Measurements from ENCODE around the gene MAP1B. TPM values are rescaled to one million over a fixed set of nuclear protein-coding genes. Genes with fewer than 3 reads are reported as not detected.

The MAP1B gene
- total and polyA plus RNA-seq, 9 of the 15 experiments (the other 6 are each of a cell fraction or from before 2014, with no cell fraction given), result 5.2 to 66.1 (median 17.3) TPM

GRCh38 chr5:72063219-72063819 lies 44.0 kb upstream of the MAP1B start (continued):
- no peak for TF ChIP-seq RBM22 (IDR thresholded peaks at IDR 0.05; ENCODE audit: low read depth, low read length, poor library complexity, severe bottlenecking)
- TF ChIP-seq SAP30 (IDR thresholded peaks at IDR 0.05; ENCODE audit: borderline replicate concordance, insufficient read depth, low read depth, low read length, poor library complexity, severe bottlenecking), result no peak

GRCh38 chr5:72064801-72065570 lies 42.3 kb upstream of the MAP1B start:
- no peaks in the 10 kb centered on the region for H3K27me3 ChIP-seq (ENCODE audit: control insufficient read depth in 2 of 2, insufficient read depth in 2 of 2, low read length in 2 of 2)
- 0 out of 2 replicates have a peak, but pooled peaks cover 7% of the 10 kb centered on the region for H4K20me1 ChIP-seq (replicated peaks; ENCODE audit: control insufficient read depth, insufficient read depth, low read length)
- H3K4me1 ChIP-seq (replicated peaks in 1 of 2; ENCODE audit: control insufficient read depth in 2 of 2, insufficient read depth in 2 of 2, low read length in 2 of 2), result peaks cover 4% of the 10 kb centered on the region in 2 experiments; a peak in 2 of 5 replicates
- FAIRE-seq (no peak), ATAC-seq (no peak), DNase-seq (ENCODE audit: extremely low read depth in 1 of 4, low spot score in 3 of 4) (no peak)
- no peaks in the 10 kb centered on the region for H3K9me1 ChIP-seq (ENCODE audit: control insufficient read depth, insufficient read depth, low read length)
- 0% methylated on average over 3 of the region's 3 CpGs for WGBS (ENCODE audit: insufficient coverage, low coverage, missing lambda C conversion rate)
- H3K36me3 ChIP-seq (ENCODE audit: control insufficient read depth, insufficient read depth, low read length), result no peaks in the 10 kb centered on the region
- in situ Hi-C loops (cut with MboI) (no loop called here), intact Hi-C loops (cut with micrococcal nuclease) (no loop called here)
- H3K27ac ChIP-seq (ENCODE audit: extremely low read depth, low read depth, low read length), result no peak overlapping the region
- ChIA-PET POLR2A (interaction anchor here (0.6 kb wide), 1 partner anchor 13 kb away, joined by 3 read pairs; no protein-coding TSS in a partner anchor), CTCF (ENCODE audit: low intra/inter-chr PET ratio) (no interaction called here)
- no TSS peak for BruUV-seq (replicated peaks)
- no peak overlapping the region for H3K4me2 ChIP-seq (ENCODE audit: insufficient read depth, low read length)
- H2AFZ ChIP-seq (ENCODE audit: low read depth, low read length), result no peak overlapping the region
- H3K4me3 ChIP-seq, result no peak overlapping the region
- H3K9me3 ChIP-seq (replicated peaks; ENCODE audit: control insufficient read depth, insufficient read depth, low read depth, low read length), result no peaks in the 10 kb centered on the region
- no peaks in the 10 kb centered on the region for H3K79me2 ChIP-seq (ENCODE audit: control insufficient read depth, insufficient read depth, low read length)
- H3K9ac ChIP-seq (ENCODE audit: insufficient read depth in 1 of 2, low read depth in 2 of 2, low read length in 2 of 2), result no peak overlapping the region
- TF ChIP-seq DEAF1 (CRISPR knock-in tag; IDR thresholded peaks at IDR 0.05) (no peak), USF2 (CRISPR knock-in tag; IDR thresholded peaks at IDR 0.05) (no peak), EP400 (IDR thresholded peaks at IDR 0.05) (no peak), ASH1L (IDR thresholded peaks at IDR 0.05; ENCODE audit: borderline replicate concordance, low read depth, partially characterized antibody) (no peak), RFX1 (IDR thresholded peaks at IDR 0.05) (no peak), SAFB2 (IDR thresholded peaks at IDR 0.05; ENCODE audit: borderline replicate concordance, low read depth, low read length, severe bottlenecking) (no peak), HNRNPLL (IDR thresholded peaks at IDR 0.05; ENCODE audit: low read depth, low read length, poor library complexity, severe bottlenecking) (no peak), KAT7 (CRISPR knock-in tag; IDR thresholded peaks at IDR 0.05; ENCODE audit: borderline replicate concordance) (no peak), SREBF2 (CRISPR knock-in tag; IDR thresholded peaks at IDR 0.05) (no peak), ZNF384 (IDR thresholded peaks at IDR 0.05; ENCODE audit: low read depth, low read length) (no peak), OTX1 (CRISPR knock-in tag; IDR thresholded peaks at IDR 0.05) (no peak), FOXA3 (CRISPR knock-in tag; conservative IDR thresholded peaks at IDR 0.05 in 1 of 2, IDR thresholded peaks at IDR 0.05 in 1 of 2) (no peak), KAT2B (IDR thresholded peaks at IDR 0.05; ENCODE audit: low read depth, low read length) (no peak), TAF9B (IDR thresholded peaks at IDR 0.05; ENCODE audit: partially characterized antibody) (no peak), ZNF77 (CRISPR knock-in tag; IDR thresholded peaks at IDR 0.05) (no peak), ZNF584 (CRISPR knock-in tag; IDR thresholded peaks at IDR 0.05; ENCODE audit: low read depth) (no peak)

Data from K562 (cell line).